Femur (tissue), 1 donor: Measurements from ENCODE around the gene WBP1L.
"Not testable (repeated sequence)": the region's sequence is repeated elsewhere in the genome, so short reads cannot be mapped to it uniquely, and the experiment has no call there.

ENCODE experiments used
- DNase-seq: peaks from one replicate; pipeline ENCODE4 v3.0.0-alpha.2; 2017

Gene WBP1L

GRCh38 chr10:102743588-102744373 is at the start of gene WBP1L:
TSS of gene WBP1L (plus strand) at chr10:102743948. CDS start at chr10:102744054, 106 bp downstream.
- peak; percentile 99 for DNase-seq

GRCh38 chr10:102695401-102695800 is 48.3 kb upstream of the WBP1L start:
- not testable (repeated sequence) for DNase-seq

- no peak for DNase-seq
Measured at GRCh38 chr10:102696736-102697135, 47.0 kb upstream of the WBP1L start.

- DNase-seq = no peak
Measured at GRCh38 chr10:102698894-102699293, 44.9 kb upstream of the WBP1L start.

GRCh38 chr10:102701272-102701671 is 42.5 kb upstream of the WBP1L start:
- DNase-seq = no peak

GRCh38 chr10:102701796-102702195 is 42.0 kb upstream of the WBP1L start:
- no peak for DNase-seq

- no peak for DNase-seq
Measured at GRCh38 chr10:102702742-102703141, 41.0 kb upstream of the WBP1L start.

GRCh38 chr10:102704915-102705314 is 38.8 kb upstream of the WBP1L start:
- DNase-seq = no peak

GRCh38 chr10:102705531-102705930 is 38.2 kb upstream of the WBP1L start:
- DNase-seq = no peak

GRCh38 chr10:102710609-102711008 is 33.1 kb upstream of the WBP1L start:
- no peak for DNase-seq

- DNase-seq = no peak
Measured at GRCh38 chr10:102712089-102712488, 31.7 kb upstream of the WBP1L start.

- DNase-seq = no peak
Measured at GRCh38 chr10:102712843-102713538, 30.8 kb upstream of the WBP1L start.

- DNase-seq = no peak
Measured at GRCh38 chr10:102713539-102713813, 30.3 kb upstream of the WBP1L start.

GRCh38 chr10:102713814-102714620 is 29.7 kb upstream of the WBP1L start, which contains the start of gene ARL3:
TSS of gene ARL3 (minus strand) at chr10:102714397. CDS start at chr10:102714275, 122 bp downstream.
- DNase-seq = peak; percentile 99

- no peak for DNase-seq
Measured at GRCh38 chr10:102714621-102715455, 28.9 kb upstream of the WBP1L start, which contains the start of gene SFXN2. TSS of gene SFXN2 (plus strand) at chr10:102714636. CDS start at chr10:102726637, 12,001 bp downstream.

GRCh38 chr10:102715880-102716279 is 27.9 kb upstream of the WBP1L start:
- no peak for DNase-seq

- not testable (repeated sequence) for DNase-seq
Measured at GRCh38 chr10:102716900-102717565, 26.7 kb upstream of the WBP1L start.

- peak; percentile 52 for DNase-seq
Measured at GRCh38 chr10:102718220-102718619, 25.5 kb upstream of the WBP1L start.

GRCh38 chr10:102720337-102720736 is 23.4 kb upstream of the WBP1L start:
- no peak for DNase-seq

- no peak for DNase-seq
Measured at GRCh38 chr10:102720775-102721301, 22.9 kb upstream of the WBP1L start.

- DNase-seq = no peak
Measured at GRCh38 chr10:102721954-102722353, 21.8 kb upstream of the WBP1L start.

- no peak for DNase-seq
Measured at GRCh38 chr10:102723989-102724388, 19.8 kb upstream of the WBP1L start.
